GM13977 (cell line): ENCODE measurements around the gene CACUL1.
"Not testable (repeated sequence)": the region's sequence is repeated elsewhere in the genome, so short reads cannot be mapped to it uniquely, and the experiment has no call there.

Experiments
- DNase-seq: peaks from one replicate; pipeline ENCODE4 v3.0.0; 2012; ENCODE audit warnings: low spot score
- CTCF ChIP-seq: IDR thresholded peaks from 2 replicates; pipeline ENCODE4 v1.5.1; 2012; ENCODE audit warnings: mild to moderate bottlenecking, control low read depth; ENCODE audit not compliant: insufficient read depth; ENCODE audit errors: extremely low read depth, missing control alignments
- in situ Hi-C: fragments of 300-500 bp; cut with MboI; formaldehyde crosslinking; loops from one replicate; pipeline ENCODE4 v1.12.0; 2022; ENCODE audit warnings: low sequenced_read_pairs, low pct_unique_long_range_greater_than_20kb, mixed read lengths, inconsistent platforms; ENCODE audit not compliant: unreplicated experiment

The CACUL1 gene

DNA sequence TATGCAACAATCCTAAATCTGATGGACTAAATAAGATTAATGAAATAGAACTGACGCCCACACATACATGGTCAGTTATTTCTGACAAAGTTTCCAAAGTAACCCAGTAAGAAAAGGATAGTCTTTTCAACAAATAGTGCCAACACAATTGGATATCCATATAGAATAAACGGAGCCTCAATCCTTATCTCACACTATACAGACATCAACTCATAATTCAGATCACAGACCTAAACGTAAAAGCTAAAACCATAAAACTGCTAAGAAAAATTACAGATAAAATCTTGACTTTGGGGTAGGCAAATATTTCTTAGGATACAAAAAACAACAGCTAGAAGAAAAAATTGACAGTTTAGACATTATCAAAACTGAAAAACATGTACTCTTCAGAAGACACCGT is 8.5 kb downstream of the CACUL1 start:
- no peak for TF ChIP-seq CTCF
- in situ Hi-C loops: no loop called here
- no peak for DNase-seq

DNA sequence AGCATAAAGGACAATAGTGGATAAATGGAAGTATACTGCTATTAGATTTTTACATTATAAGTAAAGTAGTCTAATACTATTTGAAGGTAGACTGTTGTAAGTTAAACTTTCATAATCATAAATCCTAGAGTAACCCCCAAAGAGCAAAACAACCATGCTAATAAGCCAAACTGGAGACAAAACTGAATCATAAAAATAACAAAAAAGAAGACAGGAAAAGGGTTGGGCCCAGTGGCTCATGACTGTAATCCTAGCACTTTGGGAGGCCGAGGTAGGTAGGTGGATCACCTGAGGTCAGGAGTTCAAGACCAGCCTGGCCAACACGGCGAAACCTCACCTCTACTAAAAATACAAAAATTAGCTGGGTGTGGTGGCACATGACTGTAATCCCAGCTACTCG is 9.7 kb downstream of the CACUL1 start:
- in situ Hi-C loops: no loop called here

DNA sequence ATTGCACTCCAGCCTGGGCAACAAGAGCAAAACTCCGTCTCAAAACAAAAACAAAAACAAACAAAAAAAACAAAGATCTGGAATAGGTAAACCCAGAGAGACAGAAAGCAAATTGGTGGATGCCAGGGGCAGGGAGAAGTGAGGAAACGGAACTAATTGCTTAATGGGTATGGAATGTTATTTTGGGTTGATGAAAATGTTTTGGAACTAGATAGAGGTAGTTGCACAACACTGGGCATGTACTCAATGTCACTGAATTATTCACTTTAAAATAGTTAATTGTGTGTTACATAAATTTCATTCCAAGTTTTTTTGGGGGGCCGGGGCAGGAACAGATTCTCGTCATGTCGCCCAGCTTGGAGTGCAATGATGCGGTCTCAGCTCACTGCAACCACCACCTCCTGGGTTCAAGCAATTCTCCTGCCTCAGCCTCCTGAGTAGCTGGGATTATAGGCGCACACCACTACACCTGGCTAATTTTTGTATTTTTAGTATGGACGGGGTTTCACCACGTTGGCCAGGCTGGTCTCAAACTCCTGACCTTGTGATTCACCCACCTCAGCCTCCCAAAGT is 10.3 kb downstream of the CACUL1 start:
- DNase-seq, in situ Hi-C loops: not testable (repeated sequence)

More for the DNA sequence above, 9.7 kb downstream of the CACUL1 start:
- TF ChIP-seq CTCF: no peak
- no peak for DNase-seq

DNA sequence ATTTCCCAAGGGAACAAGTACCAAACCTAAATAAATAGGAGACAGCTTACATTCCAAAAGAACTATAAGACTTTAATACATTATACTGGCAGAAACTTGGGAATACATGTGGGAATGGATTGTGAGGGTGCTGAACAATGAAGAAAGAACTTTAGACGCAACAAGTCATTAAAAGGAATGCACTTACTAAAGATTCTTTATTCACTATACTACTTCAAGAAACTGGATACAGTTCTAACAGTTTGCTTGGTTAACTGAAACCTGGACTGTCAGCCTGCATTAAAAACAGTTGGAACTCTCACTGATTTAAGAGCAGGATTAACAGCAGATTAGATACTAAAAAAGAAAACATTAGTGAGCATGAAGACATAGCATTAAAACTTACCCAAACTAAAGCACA is 12.0 kb downstream of the CACUL1 start:
- no peak for DNase-seq
- in situ Hi-C loops: no loop called here
- TF ChIP-seq CTCF: no peak

- TF ChIP-seq CTCF: no peak
- in situ Hi-C loops: no loop called here
- no peak for DNase-seq
Measured at GRCh38 chr10:118742032-118742431, 12.7 kb downstream of the CACUL1 start.

DNA sequence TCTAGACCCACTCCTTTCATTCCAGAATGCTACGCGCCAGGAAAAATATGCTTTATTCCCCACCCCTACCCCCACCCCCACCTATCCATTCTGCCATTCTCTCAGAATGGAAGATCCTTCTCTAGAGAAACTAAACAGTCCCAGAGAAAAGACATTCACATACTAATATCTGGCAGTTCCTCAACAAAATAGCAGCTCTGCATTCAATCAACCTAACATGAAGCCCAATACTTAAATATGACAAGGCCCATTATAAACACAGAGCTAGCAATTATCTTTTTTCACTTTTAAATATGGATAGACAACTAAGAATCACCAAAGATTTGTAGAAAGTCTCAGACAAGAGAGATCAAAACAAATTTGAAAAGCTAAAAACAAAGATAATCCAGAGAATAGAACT is 16.4 kb downstream of the CACUL1 start:
- no peak for DNase-seq
- no peak for TF ChIP-seq CTCF
- in situ Hi-C loops: no loop called here

DNA sequence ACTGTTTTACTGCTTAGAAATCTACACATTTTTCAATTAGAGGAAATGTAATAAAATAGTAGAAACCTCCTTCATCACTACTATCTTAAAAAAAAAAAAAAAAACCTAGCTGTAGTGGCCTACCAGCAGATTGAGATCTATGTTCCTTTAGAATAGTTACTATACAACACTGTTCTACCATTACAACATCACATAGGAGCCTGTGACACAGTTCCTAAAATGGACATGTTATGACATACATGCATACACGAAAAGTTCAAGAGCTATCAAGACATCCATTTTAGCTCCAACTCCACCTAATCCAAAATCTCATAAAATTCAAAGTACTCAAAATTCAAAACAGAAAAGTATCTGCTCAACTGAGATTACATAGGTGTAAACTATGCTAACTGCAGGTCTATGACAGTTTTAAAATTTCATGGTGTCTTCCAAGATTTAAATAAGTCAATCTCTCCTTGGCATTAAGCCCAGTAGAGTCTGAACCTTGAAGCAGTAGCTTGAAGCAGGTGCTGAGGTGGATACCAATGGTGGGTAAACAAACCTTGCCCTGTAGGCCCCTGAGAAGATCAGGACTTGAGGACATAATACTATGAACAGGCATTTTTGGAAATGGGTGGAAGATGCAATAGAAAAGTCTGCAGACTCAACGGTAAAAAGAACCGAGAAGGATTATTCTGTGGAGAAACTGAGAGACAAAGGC is 17.0 kb downstream of the CACUL1 start:
- no peak for DNase-seq
- TF ChIP-seq CTCF: no peak
- in situ Hi-C loops: no loop called here
